Right lobe of liver (tissue), 4 donors: ENCODE data around the gene CDX1.

Experiments
- CTCF ChIP-seq, 4 donors: fragments of 200-600 bp in 3 of 4; fragments of 450-650 bp in 1 of 4; IDR thresholded peaks; one replicate each; pipeline versions ENCODE4 v1.5.1 to v1.8.0; 2016 to 2022; ENCODE audit warnings: antibody characterized with exemption in 4 of 4, mild to moderate bottlenecking in 2 of 4
- POLR2A ChIP-seq: fragments of 450-650 bp; IDR thresholded peaks from one replicate; pipeline ENCODE4 v1.6.1; 2017; ENCODE audit warnings: antibody characterized with exemption, mild to moderate bottlenecking
- donor health status: DM: no; HTN: no; CAD: no.
- donor health status: DM: no; HTN: no; CAD: no.
- donor health status: DM: no; HTN: yes; CAD: no.

GRCh38 chr5:150167512-150167850, 903 bp downstream of the CDX1 start:
- TF ChIP-seq CTCF (IDR thresholded peaks at IDR 0.05) (no peak), POLR2A (no peak)
